Activated CD4-positive, CD25-positive, alpha-beta regulatory T cell treated with anti-CD3 and anti-CD28 coated beads, Interleukin-2, amount 50 U/mL, for 72 hours (primary cell): ENCODE results near the gene JPH4.

ENCODE experiments used
- DNase-seq: peaks from one replicate; pipeline ENCODE4 v3.0.0; 2021

Gene JPH4

GRCh38 chr14:23561873-23562821 is 16.4 kb downstream of the JPH4 start:
- no peak for DNase-seq

- no peak for DNase-seq
Observed at GRCh38 chr14:23561259-23561658, 17.3 kb downstream of the JPH4 start.

- DNase-seq = no peak
Observed at GRCh38 chr14:23559926-23560520, 18.6 kb downstream of the JPH4 start.

- peak; percentile 70 for DNase-seq
Observed at GRCh38 chr14:23559010-23559925, 19.3 kb downstream of the JPH4 start.

GRCh38 chr14:23558346-23559009 is 20.1 kb downstream of the JPH4 start:
- DNase-seq = no peak

GRCh38 chr14:23557946-23558345 is 20.6 kb downstream of the JPH4 start:
- no peak for DNase-seq

- no peak for DNase-seq
Observed at GRCh38 chr14:23557521-23557920, 21.1 kb downstream of the JPH4 start.

GRCh38 chr14:23556700-23557440 is 21.7 kb downstream of the JPH4 start:
- no peak for DNase-seq

GRCh38 chr14:23555882-23556699 is 22.5 kb downstream of the JPH4 start, which contains the start of gene THTPA:
Gene THTPA (plus strand): TSS chr14:23556271. CDS start chr14:23556758, 487 bp downstream.
- DNase-seq = peak; percentile 89

- no peak for DNase-seq
Observed at GRCh38 chr14:23555533-23555881, 23.1 kb downstream of the JPH4 start.

- DNase-seq = peak; percentile 79
Observed at GRCh38 chr14:23551266-23552028, 27.1 kb downstream of the JPH4 start, which contains the start of gene ZFHX2. Gene ZFHX2 (minus strand): TSS chr14:23551765. CDS start chr14:23535325, 16,440 bp downstream.

- no peak for DNase-seq
Observed at GRCh38 chr14:23550812-23551265, 27.8 kb downstream of the JPH4 start.

- DNase-seq = no peak
Observed at GRCh38 chr14:23550131-23550811, 28.3 kb downstream of the JPH4 start.

GRCh38 chr14:23548351-23549318 is 30.0 kb downstream of the JPH4 start:
- DNase-seq = no peak

GRCh38 chr14:23547924-23548323 is 30.7 kb downstream of the JPH4 start:
- no peak for DNase-seq

- no peak for DNase-seq
Observed at GRCh38 chr14:23546450-23547035, 32.0 kb downstream of the JPH4 start.

- no peak for DNase-seq
Observed at GRCh38 chr14:23545740-23546365, 32.7 kb downstream of the JPH4 start.
